EH (cell line): Measurements from ENCODE around the gene WDR19.

Experiments
- DNase-seq: peaks from one replicate; pipeline ENCODE4 v3.0.0-alpha.2; 2015; ENCODE audit warnings: low read depth

WDR19 gene

DNA sequence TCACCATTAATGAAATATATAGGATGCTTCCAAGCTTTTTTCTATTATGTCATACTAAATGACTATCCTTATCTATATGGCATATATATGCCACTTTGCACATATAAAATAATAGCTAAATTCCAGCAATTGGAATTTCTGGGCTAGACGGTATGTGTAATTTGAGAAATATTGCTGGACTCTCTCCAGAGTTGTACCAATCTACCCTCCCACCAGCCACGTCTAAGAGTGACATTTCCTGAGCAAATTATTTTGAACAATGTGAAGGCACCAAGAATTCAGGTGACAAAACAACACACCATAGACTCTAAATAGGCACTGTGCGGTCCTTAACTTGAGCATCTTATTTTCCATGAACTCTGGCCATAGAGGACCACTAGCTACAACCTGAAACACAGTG lies 121.5 kb downstream of the WDR19 start:
- DNase-seq, result no peak

DNA sequence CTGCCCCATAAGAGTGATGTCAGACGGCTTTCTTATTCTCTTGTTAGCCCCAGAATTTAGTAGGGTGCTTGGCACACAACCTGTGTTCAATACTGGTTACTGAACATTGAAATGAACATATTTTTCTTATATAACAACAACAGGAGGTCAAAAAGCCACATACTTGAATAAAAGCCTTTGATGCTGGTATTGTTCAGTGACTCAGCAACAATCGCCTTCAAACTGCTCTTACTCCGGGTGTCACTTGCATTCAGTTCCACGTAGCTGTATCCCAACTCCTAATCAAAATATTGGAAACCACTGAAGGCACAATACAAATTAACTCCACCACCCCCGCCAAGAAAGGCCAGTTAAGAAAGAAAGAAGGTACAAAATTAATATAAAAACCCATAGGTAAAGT lies 122.3 kb downstream of the WDR19 start:
- DNase-seq, result no peak

DNA sequence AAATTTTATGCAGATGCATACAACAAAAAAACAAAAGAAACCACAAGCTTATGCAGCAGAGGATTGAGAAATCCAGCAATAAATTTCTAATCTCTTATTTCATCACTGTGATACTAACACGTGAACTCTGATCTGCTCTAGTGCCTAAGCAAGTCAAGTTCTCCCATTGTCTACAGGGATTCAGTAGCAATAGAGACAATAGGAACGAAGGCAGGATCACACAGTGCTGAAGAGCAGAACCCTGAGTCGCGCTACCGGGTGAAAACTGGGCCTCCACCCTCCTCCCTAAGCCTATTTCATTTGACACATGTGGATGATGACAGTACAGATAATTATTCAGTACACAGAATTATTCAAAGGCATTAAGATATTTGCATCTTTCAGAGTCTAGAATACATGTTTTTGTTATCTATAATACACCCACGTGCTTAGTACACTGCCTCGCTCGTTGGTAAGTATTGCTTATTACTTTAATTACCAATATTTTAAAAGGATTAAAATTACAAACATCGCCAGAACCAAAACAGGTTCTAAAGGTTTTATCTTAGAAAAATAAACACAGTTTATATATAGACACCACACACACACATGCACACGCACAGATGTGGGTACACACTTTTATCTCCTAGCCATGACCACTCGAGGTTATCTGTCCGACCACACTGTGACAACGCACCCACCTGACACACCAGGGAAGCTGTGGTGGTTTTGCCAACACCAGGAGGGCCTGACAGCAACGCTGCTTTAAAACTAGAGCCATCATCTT lies 123.8 kb downstream of the WDR19 start:
- DNase-seq, result no peak

DNA sequence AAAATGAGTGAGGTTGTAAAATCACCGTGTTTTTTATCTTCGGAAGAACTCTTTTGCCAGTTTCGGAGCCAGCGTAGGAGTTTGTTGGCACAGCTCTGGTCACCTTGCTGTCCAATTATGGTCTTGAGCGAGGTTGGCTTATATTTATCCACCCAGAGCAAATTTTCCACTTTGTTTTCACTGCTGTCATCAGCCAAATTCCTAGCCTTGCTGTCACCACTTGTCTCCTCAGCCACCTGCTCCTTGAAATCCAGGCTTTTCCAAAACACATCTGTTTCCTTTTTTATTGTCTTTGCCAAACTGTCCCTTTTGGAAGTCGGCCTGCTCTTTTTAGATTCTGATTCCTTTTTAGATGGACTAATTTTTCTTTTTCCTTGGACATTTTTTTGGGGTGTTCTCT lies 126.3 kb downstream of the WDR19 start:
- peak; percentile 5 for DNase-seq

DNA sequence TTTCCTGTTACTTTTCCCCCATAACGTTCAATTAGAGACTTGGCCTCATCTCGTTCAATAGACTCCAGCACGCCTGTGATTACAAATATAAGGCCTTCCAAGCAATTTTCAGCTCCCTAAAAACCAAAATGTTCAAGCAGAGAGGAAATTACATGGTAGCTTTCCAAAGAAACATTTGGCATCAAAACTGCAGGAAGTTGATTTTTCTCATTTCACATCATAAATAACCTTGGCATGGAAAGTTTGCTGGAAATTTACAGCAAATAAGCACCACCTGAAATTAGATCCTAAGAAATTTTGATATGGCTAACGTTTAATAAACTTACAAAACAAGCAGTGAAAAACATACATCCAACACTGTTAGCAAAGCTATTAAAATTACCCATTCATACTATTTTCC lies 130.5 kb downstream of the WDR19 start:
- no peak for DNase-seq

DNA sequence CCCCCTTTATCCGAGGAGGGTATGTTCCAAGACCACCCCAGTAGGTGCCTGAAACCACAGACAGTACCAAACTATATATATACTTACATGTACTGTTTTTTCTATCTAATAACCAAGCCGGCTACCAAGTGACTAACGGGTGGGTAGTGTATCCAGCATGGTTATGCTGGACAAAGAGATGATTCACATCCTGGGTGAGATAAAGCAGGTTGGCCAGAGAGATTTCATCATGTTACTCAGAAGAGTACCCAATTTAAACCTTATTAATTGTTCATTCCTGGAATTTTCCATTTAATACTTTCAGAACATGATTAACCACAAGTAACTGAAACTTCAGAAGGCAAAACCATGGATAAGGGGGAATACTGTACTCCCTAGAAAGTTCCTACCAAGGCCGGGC lies 137.3 kb downstream of the WDR19 start:
- peak; percentile 96 for DNase-seq

DNA sequence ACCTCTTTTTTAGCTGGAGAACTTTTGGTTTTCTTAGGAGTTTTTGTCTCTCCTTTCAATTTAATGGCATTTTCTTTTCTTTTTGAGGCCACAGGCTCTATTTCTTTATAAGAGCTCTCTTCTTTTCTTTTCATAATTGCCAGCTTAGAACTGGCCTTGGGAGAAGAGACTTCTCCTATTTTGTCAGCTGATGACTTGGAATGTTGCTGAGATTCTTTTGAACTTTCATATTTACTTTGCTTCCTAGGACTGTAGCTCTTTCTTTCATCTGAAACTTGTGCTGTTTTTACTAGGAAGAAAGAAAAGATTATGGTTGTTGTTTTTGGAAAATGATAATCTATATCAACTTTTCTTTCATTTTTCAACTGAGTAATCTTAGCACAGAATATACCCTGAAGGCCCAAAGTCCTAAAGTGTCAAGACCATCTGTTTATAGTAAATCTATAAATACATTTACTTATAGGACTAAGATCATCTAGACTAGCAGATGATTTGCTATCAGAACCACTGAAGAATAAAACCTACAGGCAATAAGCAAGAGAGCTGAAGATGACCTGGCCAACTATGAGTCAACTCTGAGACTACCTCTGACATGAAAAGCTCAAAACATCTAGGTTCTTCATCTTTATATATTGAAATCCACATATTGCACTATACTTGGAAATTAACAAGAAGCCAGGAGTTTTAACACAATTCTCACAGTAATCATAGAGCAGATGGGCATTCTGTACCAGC lies 138.2 kb downstream of the WDR19 start:
- peak; percentile 56 for DNase-seq

DNA sequence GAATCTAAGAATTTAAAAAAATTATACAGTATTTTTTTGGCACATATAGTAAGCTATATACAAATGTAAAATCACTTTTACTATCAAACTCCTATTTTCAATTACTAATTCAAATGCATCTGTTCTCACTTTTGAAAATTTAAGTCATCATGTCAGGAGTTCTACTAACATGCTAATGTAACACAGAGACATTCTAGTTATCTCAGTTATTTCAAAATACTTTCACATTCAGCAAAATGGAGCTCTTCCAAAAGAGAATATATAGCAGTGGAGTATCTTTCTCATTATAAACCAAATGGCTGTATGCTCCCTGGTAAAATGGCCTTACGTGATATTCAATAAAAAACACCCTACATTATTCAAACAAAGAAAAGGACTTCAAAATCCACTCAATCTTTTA lies 141.5 kb downstream of the WDR19 start:
- DNase-seq, result no peak

DNA sequence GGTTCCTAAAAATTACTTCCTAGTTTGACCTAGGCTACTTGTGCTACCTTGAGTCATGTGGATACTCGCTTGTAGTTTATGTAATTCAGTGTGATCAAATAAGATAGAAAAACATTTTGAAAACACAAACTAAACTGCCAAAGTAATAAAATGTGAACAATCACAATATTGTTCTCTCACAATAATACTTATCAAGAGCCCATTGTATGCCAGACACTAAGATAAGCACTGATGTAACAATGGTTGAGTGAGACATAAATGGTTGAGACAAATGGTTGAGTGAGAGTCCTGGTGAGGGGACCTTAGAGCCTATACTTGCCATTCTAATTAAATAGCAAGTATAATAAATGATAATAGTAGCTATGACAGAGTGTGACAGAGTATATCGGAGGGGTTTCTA lies 142.1 kb downstream of the WDR19 start:
- DNase-seq, result no peak

DNA sequence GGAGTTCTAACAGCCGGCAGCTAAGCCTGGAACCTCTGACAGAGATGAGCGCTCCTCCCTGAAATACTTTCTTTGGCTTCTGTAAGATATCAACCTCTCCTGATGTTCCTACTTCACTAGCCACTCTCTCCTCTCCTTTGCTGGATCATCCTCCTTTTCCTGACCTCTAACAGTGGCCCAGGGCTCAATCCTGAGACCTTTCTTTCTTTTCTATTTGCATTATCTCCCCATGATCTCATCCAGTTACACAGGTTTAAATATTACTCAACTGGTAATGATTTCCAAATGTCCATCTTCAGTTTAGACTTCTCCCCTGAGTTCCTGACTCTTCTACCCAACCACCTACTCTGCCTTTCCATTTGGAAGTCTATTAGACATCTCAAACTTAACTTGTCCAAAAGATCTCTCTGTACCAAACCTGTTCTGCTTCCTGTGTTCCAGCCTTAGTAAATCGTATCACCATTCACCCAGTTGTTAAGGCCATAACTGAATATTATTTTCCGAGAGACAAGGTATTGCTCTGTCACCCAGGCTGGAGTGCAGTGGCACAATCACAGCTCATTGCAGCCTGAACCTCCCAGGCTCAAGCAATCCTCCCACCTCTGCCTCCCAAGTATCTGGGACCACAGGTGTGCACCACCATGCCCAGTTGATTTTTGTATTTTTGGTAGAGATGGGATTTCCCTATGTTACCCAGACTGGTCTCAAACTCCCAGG lies 142.7 kb downstream of the WDR19 start:
- DNase-seq, result no peak

DNA sequence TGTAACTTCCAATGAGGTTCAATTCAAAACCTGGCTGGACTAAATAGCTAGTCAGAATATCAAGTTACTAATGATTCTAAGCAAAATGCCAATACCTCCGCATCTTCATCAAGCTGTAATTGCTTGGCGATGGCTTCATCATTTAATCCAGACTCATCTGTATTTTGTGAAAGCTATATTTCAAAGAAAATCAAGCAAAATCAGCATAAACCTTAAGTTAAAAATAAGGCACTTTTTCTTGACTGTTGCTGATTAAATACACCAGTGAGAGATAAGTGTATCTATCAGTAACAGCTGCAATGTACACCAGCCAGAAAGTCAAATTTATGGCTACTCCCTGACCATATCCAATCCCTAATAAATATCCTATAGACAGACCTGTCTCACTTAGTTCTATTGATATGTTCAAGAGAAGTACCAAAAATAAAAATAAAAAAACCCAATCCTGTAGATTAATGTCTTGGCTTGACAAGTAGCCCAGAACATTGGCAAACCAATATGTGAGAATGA lies 144.2 kb downstream of the WDR19 start:
- no peak for DNase-seq

DNA sequence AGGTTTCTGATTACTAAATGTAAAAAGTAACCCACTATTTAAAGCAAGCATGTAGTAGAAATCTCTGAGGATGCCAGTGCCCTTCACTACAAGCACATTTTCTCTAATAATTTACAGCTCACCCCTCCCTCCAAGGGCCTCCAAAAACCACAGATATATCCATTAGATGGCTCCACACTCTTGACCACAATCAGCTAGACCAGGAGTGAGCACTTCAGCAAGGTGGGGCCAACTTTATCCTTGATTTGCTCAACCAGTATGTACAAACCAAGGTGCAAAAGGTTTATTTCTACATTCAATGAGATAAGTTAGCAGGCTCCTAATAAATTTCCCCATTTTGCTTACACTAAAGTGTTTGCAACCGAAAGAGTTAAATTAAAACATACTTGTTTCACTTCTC lies 148.0 kb downstream of the WDR19 start:
- DNase-seq, result no peak

DNA sequence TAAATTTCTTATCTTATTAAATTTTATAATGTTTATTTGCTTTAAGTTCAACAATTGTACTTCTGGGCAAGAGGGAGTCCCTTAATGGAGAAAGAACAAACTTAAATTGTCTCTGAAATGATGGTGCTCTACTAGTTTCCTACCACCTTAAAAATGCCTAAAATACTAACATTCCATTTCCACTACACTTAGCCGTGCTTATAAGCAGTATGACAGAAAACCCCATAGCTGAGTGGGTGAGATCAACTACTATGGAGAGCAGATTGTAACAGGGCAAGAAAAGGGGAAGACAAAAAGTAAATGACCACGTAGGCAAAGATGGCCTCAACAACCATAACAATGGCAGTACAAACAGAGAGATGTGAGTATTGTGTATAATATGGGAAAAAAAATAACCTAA lies 148.9 kb downstream of the WDR19 start:
- no peak for DNase-seq
